Gastroesophageal sphincter (tissue), 3 donors: ENCODE results near the gene PSORS1C1.
"Not testable (repeated sequence)": the region's sequence is repeated elsewhere in the genome, so short reads cannot be mapped to it uniquely, and the experiment has no call there.

Source experiments
- POLR2A ChIP-seq, 2 donors: fragments of 450-650 bp; IDR thresholded peaks; one replicate each; pipeline ENCODE4 v1.6.1; 2017; ENCODE audit warnings: antibody characterized with exemption in 2 of 2, mild to moderate bottlenecking in 2 of 2, moderate library complexity in 1 of 2
- TF ChIP-seq, protein P1 (sequence below), 4 experiments: fragments of 200-600 bp in 2 of 4; fragments of 450-650 bp in 2 of 4; sonication (generic) in 1 of 4; IDR thresholded peaks; one replicate each; pipeline ENCODE4 v1.5.1; 2017 to 2019; ENCODE audit warnings: antibody characterized with exemption in 4 of 4, mild to moderate bottlenecking in 2 of 4, moderate library complexity in 2 of 4

- not testable (repeated sequence) for TF ChIP-seq POLR2A (IDR thresholded peaks at IDR 0.05)
- TF ChIP-seq, protein P1, sequence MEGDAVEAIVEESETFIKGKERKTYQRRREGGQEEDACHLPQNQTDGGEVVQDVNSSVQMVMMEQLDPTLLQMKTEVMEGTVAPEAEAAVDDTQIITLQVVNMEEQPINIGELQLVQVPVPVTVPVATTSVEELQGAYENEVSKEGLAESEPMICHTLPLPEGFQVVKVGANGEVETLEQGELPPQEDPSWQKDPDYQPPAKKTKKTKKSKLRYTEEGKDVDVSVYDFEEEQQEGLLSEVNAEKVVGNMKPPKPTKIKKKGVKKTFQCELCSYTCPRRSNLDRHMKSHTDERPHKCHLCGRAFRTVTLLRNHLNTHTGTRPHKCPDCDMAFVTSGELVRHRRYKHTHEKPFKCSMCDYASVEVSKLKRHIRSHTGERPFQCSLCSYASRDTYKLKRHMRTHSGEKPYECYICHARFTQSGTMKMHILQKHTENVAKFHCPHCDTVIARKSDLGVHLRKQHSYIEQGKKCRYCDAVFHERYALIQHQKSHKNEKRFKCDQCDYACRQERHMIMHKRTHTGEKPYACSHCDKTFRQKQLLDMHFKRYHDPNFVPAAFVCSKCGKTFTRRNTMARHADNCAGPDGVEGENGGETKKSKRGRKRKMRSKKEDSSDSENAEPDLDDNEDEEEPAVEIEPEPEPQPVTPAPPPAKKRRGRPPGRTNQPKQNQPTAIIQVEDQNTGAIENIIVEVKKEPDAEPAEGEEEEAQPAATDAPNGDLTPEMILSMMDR (IDR thresholded peaks at IDR 0.05), result not testable (repeated sequence)
These were observed 69.3 kb downstream of the PSORS1C1 start for GRCh38 chr6:31183859-31184258.
